Measurements from ENCODE around the gene DDX60.

DNA sequence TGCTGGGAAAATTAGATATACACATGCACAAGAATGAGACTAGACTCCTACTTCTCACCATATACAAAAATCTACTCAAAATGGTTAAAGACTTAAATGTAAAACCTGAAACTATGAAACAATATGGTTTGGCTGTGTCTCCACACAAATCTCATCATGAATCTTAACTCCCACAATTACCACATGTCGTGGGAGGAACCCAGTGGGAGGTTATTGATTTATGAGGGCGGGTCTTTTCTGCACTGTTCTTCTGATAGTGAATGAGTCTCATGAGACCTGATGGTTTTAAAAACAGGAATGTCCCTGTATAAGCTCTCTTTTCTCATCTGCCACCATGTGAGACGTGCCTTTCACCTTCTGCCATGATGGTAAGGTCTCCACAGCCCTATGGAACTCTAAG is 48.5 kb upstream of the DDX60 start:
- TF ChIP-seq POLR2AphosphoS5 (IDR thresholded peaks at IDR 0.05; ENCODE audit: low read depth, low read length), result no peak
- TF ChIP-seq, protein P1, sequence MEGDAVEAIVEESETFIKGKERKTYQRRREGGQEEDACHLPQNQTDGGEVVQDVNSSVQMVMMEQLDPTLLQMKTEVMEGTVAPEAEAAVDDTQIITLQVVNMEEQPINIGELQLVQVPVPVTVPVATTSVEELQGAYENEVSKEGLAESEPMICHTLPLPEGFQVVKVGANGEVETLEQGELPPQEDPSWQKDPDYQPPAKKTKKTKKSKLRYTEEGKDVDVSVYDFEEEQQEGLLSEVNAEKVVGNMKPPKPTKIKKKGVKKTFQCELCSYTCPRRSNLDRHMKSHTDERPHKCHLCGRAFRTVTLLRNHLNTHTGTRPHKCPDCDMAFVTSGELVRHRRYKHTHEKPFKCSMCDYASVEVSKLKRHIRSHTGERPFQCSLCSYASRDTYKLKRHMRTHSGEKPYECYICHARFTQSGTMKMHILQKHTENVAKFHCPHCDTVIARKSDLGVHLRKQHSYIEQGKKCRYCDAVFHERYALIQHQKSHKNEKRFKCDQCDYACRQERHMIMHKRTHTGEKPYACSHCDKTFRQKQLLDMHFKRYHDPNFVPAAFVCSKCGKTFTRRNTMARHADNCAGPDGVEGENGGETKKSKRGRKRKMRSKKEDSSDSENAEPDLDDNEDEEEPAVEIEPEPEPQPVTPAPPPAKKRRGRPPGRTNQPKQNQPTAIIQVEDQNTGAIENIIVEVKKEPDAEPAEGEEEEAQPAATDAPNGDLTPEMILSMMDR (IDR thresholded peaks at IDR 0.05), result no peak
